CD4-positive, alpha-beta T cell treated with Interleukin-6 at 100 ng/mL for 8 hours (primary cell): ENCODE data around the gene NKIRAS2.

Source experiments
- DNase-seq: peaks from one replicate; pipeline ENCODE4 v3.0.0-alpha.2; 2020; ENCODE audit warnings: mixed read lengths, low spot score

The NKIRAS2 gene

DNA sequence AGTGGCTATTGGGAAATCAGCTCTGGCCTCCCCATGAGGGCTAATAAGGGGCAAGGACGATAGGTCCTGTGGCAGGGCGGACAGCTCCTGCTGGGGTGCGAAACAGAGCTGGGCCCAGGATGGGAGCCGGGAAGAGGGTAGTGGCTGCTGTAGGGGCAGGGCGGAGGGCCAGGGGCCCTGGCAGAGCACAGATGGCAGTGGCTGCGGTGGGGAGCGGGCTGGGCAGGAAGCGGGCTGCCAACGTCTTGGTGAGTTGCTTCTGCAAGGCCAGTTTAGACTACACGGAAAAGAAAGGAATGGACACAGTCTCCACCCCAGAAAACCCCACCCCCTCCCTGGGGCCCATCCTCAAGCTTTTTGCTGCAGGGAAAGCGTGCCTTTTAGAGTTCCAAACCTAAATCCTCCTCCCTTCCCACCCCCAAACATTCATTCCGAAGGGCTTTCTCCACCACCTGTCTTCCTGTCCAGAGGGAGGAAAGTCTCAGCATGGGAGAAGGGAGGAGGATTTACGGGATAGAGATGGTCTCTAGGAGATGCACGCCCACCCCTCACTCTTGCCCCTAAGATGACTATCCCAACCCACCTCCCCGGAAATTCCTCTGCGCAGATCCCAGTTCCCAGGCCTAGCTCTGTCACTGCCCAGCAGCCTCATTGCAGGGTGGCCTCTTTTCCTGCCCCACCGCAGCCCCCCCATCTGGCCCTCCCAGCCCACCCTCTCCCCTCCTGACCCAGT lies 7.1 kb downstream of the NKIRAS2 start:
- no peak for DNase-seq

DNA sequence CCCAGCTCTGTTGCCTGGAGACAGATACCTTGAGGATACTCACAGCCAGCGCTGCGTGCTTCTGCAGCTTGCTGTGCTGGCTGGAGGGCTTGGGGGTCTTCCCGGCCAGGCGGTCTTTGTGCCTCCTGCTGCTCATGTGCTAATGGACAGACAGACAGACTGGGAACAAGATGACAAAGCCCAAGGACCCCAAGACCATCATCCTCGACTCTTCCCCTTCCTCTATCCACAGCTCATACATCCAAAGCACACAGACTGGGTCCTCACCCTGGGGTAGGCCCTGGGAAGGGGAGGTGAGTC lies 7.7 kb downstream of the NKIRAS2 start:
- DNase-seq, result no peak

DNA sequence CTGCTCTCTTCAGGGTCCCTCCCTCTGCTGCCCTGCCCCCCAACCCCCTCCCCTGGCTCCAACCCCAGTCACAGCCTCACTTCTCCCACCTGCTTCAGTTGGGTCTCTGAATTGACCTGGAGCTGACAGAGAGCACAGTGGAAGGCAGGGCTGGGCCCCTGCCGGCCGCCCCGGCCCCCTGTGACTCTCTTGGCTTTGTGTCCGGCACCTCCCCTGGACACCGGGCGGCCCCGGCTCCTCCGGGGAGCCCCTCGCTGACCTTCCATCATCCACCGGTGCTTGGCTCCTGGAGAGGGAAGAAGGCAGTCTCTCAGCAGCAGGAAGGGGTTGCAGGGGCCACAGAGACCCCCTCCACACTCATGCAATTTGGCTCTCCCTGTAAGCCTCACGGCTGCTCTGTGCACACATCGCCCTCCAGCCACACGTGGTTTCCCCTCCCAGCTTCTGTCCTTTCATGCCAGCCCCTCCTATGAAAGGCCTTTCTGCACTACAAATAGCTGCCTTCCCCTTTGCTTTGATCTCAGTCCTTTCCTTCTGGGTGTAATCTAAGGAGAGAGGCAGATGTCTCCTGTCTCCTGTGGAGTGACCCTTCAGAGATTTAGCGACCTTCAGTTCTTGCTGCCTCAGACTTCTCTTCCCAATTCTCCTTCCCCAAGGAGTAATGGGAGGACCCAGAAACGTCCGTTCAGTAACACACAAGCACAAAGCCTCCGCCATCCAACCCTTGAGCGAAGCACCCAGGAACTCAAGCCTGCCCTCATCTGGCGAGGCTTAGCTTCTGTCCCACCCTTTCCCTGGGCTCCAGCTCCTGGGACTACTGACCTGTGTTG lies 8.3 kb downstream of the NKIRAS2 start:
- DNase-seq, result no peak

DNA sequence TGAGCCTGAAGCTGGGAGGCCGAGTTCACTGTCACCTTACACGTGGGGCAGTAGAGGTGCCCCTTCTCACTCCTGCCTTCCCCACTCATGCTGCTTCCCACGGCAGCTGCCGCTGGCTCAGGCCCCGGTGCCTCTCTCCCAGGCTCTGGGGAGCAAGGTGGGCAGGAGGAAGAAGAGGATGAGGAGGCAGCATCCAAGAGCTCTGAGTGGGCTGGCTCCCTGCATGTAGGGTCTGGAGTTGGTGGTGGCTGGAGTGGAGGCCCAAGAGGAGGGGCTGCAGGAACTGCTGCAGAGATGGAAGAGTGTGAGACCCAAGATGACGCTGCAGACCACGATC lies 8.9 kb downstream of the NKIRAS2 start:
- no peak for DNase-seq

DNA sequence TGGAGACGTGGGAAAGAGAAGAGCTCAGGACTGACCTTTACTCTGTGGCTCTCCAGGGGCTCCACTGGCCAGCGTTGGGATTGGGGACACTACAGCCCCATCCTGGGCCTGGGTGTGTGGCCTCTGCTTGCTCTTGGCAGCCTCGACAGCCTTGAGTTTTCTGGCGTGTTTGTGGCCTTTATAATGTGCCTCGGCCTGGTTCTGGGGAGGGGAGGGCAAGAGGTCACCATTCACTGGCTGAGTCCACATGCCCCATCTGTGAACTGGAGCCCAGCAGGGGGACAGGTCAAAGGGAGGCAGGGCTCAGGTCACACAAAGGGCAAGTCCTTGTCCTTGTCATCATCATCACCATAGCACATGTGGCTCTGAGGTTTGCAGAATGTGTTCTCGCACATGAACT lies 11.7 kb downstream of the NKIRAS2 start:
- no peak for DNase-seq

DNA sequence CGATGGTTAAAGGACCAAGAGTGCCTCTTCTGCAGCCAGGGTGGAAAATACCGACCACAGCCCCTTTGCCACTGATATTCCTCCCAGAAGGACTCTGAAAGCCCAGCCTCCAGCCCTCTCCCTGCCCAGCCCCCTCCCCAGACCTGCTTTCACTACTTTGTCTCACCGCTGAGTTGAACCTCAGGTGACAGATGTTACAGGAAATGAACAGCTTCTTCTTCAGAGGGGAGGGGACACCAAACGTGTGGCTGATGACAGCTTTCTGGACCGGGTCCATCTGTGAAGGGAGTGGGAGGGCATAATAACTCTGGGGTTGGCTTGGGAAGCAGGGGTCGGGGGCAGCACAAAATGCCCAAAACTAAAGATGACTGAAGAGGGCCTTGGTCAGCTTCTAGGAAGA lies 14.2 kb downstream of the NKIRAS2 start:
- no peak for DNase-seq

DNA sequence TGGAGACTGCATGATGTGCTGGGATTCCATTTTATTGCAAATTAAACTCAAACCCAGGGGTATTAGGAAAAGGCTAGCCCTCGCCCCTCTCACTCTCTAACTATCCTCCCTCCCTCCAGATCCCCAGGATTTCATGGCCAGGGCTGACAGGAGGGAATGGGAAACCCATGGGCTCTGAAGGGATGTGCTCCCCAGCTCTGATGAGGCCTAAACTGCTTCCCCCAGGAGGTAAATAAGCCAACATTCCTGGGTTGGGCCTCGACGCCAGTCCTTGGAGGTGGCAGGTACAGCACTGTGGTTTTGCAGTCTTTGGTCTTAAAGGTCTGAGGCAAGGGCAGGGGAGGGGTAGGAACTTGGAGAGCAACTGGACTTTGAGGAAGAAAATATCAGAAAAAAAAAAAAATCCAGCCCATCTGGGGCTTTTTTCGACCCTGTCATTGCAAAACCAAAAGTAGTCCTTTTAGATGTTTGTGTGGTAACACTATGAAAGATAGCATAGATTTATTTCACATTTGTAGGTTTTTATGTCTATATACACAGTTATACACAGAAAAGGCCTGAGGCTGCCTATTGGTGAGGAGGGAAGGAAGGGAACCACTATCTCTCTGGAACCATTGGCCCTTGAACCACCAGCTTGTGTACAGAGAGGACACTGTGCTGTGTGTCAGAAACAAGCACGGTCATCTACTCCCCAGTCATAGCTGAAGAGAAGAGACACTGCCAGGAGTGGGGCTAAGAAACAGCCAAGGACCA lies 18.5 kb downstream of the NKIRAS2 start:
- no peak for DNase-seq

DNA sequence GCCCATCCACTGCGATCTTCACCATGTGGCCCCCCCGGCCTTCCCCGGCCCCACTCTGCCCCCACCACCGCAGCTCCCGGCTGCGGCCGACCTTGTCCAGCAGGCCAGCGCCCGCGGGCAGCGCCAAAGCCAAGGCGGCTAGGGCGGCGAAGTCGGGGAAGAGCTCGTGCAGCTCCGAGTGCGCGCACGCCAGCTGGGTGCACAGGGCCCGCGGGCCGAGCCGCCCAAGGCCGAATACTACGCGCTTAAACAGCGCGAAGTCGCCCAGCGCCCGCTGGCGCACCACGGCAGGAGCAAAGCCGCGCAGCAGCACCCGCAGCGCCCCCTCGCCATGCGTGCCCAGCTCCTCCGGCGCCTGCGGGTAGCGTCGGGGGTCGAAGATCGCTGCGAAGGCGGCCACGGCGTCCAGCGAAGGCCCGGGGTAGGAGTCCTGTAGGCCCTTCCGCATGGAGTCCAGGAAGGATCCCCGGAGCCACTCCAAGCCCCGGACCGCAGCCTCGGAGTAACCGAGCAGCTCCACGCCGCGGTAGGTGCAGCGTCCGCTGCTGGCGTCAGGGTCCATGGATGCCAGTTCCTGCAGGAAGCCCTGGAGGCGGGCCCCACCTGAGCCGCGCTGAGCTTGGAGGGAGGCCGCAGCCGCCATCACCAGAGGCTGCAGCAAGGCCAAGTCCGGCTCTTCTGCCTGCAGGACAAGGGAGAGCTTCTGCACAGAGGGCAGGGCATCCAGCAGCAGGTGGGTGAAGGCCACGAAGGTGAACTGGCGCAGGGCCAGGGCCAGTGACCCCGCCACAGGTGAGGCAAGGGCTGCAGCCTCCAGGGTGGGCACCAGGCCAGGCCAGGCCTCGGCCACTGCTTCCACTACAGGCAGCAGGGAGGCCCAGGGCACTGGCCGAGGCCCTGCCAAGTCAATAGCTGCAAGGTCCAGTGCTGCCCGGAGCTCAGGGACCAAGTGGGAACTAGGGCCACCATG lies 20.2 kb downstream of the NKIRAS2 start:
- DNase-seq, result no peak

DNA sequence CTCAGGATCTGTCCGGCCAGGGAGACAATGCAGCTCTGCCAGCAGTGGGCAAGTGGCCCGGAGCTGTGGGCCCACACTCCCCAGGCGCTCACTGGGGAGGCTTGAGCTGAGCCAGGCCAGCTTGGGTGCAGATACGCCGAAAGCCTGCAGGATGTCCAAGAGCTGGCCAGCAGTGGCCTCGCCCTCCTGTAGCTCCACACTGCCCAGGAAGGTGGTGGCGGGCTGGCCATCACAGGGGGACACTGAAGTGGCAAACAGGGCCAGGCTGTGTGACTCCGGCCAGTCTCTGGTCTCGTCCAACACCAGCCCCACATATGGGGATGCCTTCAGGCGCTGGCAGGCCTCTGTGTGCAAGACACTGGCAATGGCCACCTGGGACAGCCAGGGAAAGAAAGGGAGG lies 20.9 kb downstream of the NKIRAS2 start:
- no peak for DNase-seq

DNA sequence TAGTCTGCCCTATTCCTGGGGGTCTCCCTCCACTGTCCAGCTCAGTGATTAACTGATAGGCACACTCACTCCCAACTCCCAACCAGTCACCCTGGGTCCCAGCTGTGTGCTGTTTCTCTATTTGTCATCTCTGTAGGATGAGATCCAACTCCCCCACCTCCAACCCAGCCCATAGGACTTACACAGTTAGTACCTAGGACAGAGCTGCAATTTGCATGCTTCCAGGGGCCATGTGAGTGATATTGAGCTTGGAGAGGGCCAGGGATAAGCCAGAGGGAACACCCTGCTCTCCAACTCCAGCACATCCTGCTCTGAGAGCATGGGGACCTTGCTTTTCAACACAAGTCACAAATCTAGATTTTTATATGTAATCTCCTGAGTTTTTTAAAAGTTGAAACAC lies 21.7 kb downstream of the NKIRAS2 start:
- no peak for DNase-seq

DNA sequence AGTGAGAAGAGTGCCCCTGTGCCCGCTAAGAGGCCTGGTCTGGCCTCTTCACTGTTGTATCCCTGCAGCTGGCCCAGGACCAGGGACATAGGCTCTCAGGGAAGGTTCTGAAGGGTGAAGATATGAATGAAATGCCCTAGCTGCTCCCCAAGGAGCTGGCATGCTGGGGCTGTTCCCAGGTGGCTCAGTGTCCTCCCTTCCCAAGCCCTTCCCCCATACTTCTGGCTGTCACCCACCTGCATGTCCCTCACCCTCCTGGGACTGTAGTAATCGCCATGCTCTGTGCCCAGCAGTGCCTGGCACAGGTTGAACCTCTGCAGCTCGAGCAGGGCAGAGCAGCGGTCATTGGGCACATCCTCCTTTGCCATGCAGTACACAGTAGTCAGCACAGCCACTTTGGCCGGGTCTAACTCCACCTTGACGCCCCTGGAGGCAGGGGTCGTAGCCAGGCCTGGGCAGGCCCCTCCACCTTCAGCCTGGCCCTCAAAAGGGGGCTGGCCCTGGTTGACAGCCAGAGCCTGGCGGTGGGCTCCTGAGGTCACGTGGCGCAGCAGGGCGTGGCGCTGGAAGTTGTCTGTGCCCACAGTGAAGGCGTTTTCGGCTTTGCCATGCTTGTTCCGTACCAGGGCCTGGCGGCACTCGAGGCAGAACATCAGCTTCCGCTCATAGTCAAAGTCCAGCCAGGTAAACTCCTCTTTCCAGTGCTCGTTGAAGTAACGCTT lies 22.9 kb downstream of the NKIRAS2 start:
- DNase-seq, result no peak

DNA sequence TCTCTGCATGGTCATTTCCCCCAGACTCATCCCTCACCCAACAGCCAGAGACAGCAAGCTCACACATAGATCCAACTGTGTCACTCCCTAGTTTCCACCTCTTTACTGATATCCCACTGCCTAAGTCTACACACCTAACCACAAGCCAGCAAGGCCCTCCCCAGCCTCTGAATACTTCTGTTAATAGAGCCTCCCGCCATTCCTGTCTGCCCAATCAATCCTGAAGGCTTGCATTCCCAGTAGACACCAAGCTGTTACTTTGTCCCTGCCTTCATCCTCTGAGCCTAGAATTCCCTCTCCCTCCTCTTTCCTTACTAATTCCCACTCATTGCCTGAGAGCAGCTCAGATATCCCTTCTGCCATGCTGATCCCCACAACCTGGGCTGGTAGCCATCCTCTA lies 25.8 kb downstream of the NKIRAS2 start:
- no peak for DNase-seq

DNA sequence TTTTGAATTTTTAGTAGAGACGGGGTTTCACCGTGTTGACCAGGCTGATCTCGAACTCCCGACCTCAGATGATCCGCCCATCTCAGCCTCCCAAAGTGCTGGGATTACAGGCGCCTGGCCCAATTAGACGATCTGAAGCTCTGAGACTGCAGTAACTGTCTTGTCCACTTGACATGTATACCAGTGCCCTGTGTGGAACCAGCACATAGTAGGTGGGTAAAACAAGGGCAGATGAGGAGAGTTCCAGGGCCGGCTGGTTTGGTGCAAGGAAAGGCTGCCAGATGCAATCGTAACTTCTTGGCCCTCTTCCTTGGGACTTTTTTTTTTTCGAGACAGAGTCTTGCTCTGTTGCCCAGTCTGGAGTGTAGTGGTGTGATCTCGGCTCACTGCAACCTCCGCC lies 27.5 kb downstream of the NKIRAS2 start:
- DNase-seq, result no peak

DNA sequence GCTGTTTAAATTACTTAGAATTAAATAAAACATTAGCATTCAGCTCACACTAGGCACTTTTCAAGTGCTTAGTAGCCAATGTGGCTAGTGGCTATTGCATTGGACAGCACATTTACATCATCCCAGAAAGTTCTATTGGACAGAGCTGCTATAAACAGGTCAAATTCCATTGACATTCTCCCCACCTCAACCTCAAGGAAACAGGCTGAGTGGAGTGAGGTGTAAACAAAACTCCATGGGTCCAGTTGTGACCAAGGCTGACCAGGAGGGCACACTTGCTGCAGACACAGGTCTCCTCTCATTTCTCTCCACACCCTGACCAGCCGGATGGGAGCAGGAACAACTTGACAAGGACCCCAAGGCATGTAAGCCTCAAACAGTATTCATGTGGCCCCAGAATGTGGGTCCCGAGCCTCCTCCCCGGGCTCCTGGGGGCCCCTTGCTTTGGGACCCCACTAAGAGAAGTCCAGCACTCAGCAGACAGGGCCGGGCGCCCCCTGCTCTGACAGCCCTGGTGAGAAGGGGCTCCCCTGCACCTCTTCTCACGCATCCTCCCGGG lies 30.0 kb downstream of the NKIRAS2 start:
- no peak for DNase-seq

DNA sequence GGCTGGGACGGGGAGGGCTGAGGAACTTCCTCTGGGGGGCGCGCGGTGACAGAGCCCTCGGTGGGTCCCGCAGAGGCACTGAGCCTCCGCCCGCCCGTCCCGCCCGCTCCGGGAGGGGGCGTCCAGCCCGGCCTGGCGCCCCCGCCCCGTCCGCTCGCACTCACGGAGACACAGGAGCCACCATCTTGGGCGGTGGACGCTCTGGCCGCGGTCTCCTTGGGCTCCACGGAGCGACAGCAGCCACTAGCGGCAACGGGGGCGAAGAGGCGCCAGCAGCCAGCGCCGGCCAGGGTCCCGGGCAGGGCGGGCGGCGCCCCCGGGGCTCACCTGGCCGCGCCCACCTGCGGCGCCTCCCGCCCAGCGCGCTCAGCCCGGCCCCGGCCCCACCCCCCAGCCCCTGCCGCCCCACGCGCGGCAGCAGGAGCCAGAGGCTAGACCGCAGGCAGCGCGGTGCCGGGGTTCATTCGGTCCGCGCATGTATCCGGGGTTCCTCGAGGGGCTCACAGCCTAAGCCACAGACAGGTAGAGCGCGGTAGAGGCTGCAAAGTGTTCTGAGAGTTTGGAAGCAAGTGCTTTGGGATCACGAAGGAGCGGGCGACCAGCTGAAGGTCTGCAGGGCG lies 30.6 kb downstream of the NKIRAS2 start, which contains the start of gene C17orf113:
TSS of gene C17orf113 (minus strand) at position 209 of the 620 bp plus-strand sequence. CDS start 7,225 bp downstream, outside the sequence.
- DNase-seq, result peak; percentile 38

DNA sequence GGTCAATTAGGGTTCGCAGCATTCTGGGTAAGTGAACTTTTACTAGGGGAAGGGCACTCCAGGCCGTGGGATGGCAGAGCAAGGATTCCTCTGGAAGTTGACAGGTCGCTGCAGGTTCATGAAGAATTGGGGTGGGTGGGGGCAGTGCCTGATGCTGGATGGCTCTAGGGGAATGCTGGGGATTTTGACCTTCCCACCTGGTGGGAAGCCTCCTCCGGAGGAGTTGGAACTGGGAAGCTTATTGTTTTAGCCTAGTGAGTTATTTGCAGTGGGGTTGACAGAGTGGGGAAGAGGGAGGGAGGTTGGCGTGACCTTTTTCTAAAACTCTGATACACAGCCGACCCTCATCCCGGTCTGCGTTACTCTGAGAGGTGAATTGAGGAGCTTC lies 31.1 kb downstream of the NKIRAS2 start:
- DNase-seq, result no peak

DNA sequence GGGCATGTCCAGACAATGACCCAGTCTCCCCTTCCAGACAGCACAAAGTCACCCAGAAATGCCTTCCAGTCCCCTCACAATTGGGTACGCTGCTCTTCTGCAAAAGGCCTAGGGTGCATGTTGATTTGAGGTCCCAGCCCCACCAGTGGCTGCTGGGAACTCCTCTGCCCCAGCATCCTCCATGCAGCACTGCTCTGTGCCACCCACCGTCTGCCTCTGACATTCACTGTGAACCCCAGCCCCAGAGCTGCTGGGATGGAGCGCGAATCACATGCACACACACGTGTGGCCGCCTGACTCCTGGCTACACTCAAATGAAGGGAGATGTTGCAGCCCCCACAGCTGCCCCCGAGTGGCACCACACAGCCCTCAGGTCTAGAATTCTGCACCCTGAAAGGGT lies 31.8 kb downstream of the NKIRAS2 start:
- no peak for DNase-seq

DNA sequence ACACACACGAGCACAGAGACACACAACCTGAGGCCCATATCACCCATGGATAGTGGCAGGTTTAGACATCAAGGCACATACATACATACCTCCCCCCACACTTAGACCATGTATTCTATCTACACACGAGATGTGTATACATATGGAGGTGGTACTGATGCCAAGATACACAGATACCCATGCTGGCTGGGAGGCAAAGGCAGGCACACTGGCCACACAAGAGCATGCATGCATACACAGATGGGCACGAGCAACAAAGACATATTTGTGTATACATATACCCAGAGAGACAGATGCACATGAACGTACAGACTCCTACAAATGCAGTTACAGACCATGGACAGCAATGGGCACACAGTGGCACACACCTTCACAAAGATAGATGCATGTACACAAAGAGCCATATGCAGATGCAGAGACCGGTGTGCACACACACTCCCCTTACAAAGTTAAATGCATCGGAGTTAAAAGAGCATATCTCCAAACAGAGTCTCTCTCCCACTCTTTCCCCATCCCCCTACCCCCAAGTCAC lies 32.5 kb downstream of the NKIRAS2 start:
- DNase-seq, result no peak

DNA sequence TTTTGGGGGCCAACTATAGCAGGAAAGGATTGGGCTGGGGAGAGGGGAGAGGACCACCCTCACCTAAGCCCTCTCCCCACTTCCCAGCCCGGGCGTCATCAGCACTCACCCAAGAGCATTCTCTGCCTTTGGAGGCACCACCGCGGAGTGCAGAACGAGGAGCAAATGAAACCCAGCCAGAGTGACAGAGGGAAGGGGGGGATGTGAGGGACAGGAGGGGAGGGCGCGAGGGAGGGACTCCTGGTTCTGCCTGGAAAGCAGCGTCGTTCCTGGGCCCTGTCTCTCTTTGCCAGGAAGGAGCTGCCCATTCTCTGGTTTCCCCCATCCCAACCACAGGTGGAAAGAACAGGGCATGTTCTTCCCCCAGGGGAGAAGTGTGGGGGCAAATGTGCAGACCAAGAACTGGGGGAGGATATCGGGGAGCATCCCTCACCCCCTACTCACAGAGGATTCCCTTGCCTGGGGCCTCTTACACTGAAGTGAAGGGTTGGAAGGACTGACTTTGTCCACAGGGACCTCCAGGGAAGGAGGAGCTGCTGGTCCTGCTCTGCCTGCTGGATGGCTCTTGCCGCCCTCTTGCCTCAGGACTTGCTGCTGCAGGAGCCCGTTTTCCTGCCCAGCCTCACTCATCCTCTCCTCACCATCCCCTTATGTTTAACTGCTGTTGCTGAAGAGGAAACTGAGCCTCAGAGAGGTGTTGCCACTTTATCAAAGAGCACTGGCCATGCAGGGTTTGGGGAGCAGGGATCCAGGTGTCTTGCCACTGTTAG lies 34.0 kb downstream of the NKIRAS2 start:
- no peak for DNase-seq
